NCI-H446 treated with DMSO at 0.1 percent for 48 hours (cell line): ENCODE measurements around the gene ARL2.
"Not testable (repeated sequence)": the region's sequence is repeated elsewhere in the genome, so short reads cannot be mapped to it uniquely, and the experiment has no call there.

ENCODE experiments used
- DNase-seq: peaks from one replicate; lab custom pipeline; 2025; lab: John Stamatoyannopoulos, UW

Gene ARL2

GRCh38 chr11:65013888-65014725 is at the start of gene ARL2:
ARL2 (plus strand) TSS chr11:65014160; CDS start chr11:65014208, 48 bp downstream.
- DNase-seq = peak; percentile 91

- DNase-seq = no peak
These were observed 46.6 kb upstream of the ARL2 start for GRCh38 chr11:64967375-64967774.

GRCh38 chr11:64969209-64969608 is 44.8 kb upstream of the ARL2 start:
- peak; percentile 58 for DNase-seq

GRCh38 chr11:64970731-64971151 is 43.2 kb upstream of the ARL2 start:
- no peak for DNase-seq

GRCh38 chr11:64971421-64972233 is 42.3 kb upstream of the ARL2 start, which contains the start of gene MAJIN:
MAJIN (minus strand) TSS chr11:64972108; CDS start chr11:64959405, 12,703 bp downstream.
- DNase-seq = no peak

GRCh38 chr11:64974124-64974523 is 39.8 kb upstream of the ARL2 start:
- no peak for DNase-seq

GRCh38 chr11:64976651-64977050 is 37.3 kb upstream of the ARL2 start:
- no peak for DNase-seq

- not testable (repeated sequence) for DNase-seq
These were observed 30.6 kb upstream of the ARL2 start for GRCh38 chr11:64983339-64983738.

GRCh38 chr11:64987998-64988854 is 25.7 kb upstream of the ARL2 start:
- DNase-seq = no peak

- DNase-seq = no peak
These were observed 24.5 kb upstream of the ARL2 start for GRCh38 chr11:64989416-64989815.

- no peak for DNase-seq
These were observed 23.6 kb upstream of the ARL2 start for GRCh38 chr11:64990222-64990923.

- no peak for DNase-seq
These were observed 19.6 kb upstream of the ARL2 start for GRCh38 chr11:64994318-64994717.

- DNase-seq = no peak
These were observed 17.6 kb upstream of the ARL2 start for GRCh38 chr11:64996327-64996709.

- no peak for DNase-seq
These were observed 17.1 kb upstream of the ARL2 start, which contains the start of gene BATF2 for GRCh38 chr11:64996710-64997380. BATF2 (minus strand) TSS chr11:64996971; CDS start chr11:64996914, 57 bp downstream.

- no peak for DNase-seq
These were observed 15.8 kb upstream of the ARL2 start for GRCh38 chr11:64998141-64998540.

- no peak for DNase-seq
These were observed 15.1 kb upstream of the ARL2 start for GRCh38 chr11:64998690-64999431.

- DNase-seq = no peak
These were observed 14.5 kb upstream of the ARL2 start for GRCh38 chr11:64999478-64999877.

- DNase-seq = no peak
These were observed 11.3 kb upstream of the ARL2 start for GRCh38 chr11:65002706-65003105.

- no peak for DNase-seq
These were observed 10.7 kb upstream of the ARL2 start for GRCh38 chr11:65003282-65003681.

GRCh38 chr11:65003968-65004367 is 10.0 kb upstream of the ARL2 start:
- not testable (repeated sequence) for DNase-seq
